Mesenchymal stem cell (in vitro differentiated cells and primary cell): ENCODE measurements around the gene RTN4.

Experiments used
- DNase-seq: peaks from one replicate; pipeline ENCODE4 v3.0.0-alpha.2; 2013
- H2AFZ ChIP-seq: one replicate; pipeline ENCODE4 v1.6.1; 2013; ENCODE audit warnings: low read depth, mild to moderate bottlenecking, control low read depth, inconsistent platforms, low read length, moderate library complexity
- H2AK5ac ChIP-seq: 2 replicates; pipeline ENCODE4 v1.6.1; 2013; ENCODE audit warnings: low read length, moderate library complexity, mild to moderate bottlenecking, inconsistent platforms; ENCODE audit not compliant: severe bottlenecking
- H2BK120ac ChIP-seq: one replicate; pipeline ENCODE4 v1.6.1; 2013; ENCODE audit warnings: low read depth, mild to moderate bottlenecking, inconsistent platforms, low read length, moderate library complexity
- H2BK12ac ChIP-seq, 2 experiments: one replicate each; pipeline ENCODE4 v1.6.1; 2013; ENCODE audit warnings: inconsistent platforms in 2 of 2, low read length in 2 of 2, mild to moderate bottlenecking in 2 of 2, moderate library complexity in 2 of 2, control low read depth in 1 of 2
- H2BK15ac ChIP-seq: one replicate; pipeline ENCODE4 v1.6.1; 2013; ENCODE audit warnings: mild to moderate bottlenecking, low read depth, inconsistent platforms; ENCODE audit not compliant: poor library complexity, severe bottlenecking
- H2BK5ac ChIP-seq: 2 replicates; pipeline ENCODE4 v1.6.1; 2013; ENCODE audit warnings: low read depth, mild to moderate bottlenecking, low read length, control low read depth, inconsistent platforms; ENCODE audit not compliant: poor library complexity, severe bottlenecking
- H3K14ac ChIP-seq, 2 experiments: one replicate each; pipeline ENCODE4 v1.6.1; 2013; ENCODE audit warnings: inconsistent platforms in 2 of 2, low read length in 2 of 2, control low read depth in 1 of 2, mild to moderate bottlenecking in 1 of 2, moderate library complexity in 1 of 2
- H3K18ac ChIP-seq, 2 experiments: one replicate each; pipeline ENCODE4 v1.6.1; 2013; ENCODE audit warnings: inconsistent platforms in 2 of 2, low read length in 2 of 2, control low read depth in 1 of 2, low read depth in 1 of 2, mild to moderate bottlenecking in 1 of 2
- H3K23ac ChIP-seq, 2 experiments: one replicate each; pipeline ENCODE4 v1.6.1; 2013; ENCODE audit warnings: inconsistent platforms in 2 of 2, low read length in 2 of 2, mild to moderate bottlenecking in 2 of 2, moderate library complexity in 2 of 2, control low read depth in 1 of 2
- H3K27ac ChIP-seq: 2 replicates; pipeline ENCODE4 v1.5.1; 2013; ENCODE audit warnings: mild to moderate bottlenecking, moderate library complexity, low read length, control low read depth, inconsistent platforms; ENCODE audit not compliant: poor library complexity, severe bottlenecking
- H3K27me3 ChIP-seq, 2 experiments: 2 replicates each; pipeline versions ENCODE4 v1.6.1 to v1.7.0; 2013; ENCODE audit warnings: low read length in 2 of 2, mild to moderate bottlenecking in 2 of 2, moderate library complexity in 2 of 2, control low read depth in 1 of 2, inconsistent platforms in 1 of 2; ENCODE audit not compliant: control insufficient read depth in 1 of 2, insufficient read depth in 1 of 2
- H3K36me3 ChIP-seq, 2 experiments: 2 replicates each; pipeline versions ENCODE4 v1.6.1 to v1.7.0; 2013; ENCODE audit warnings: low read length in 2 of 2, control low read depth in 1 of 2, inconsistent platforms in 1 of 2, low read depth in 1 of 2, mild to moderate bottlenecking in 1 of 2; ENCODE audit not compliant: insufficient read depth in 2 of 2, control insufficient read depth in 1 of 2
- H3K4ac ChIP-seq, 2 experiments: one replicate each; pipeline ENCODE4 v1.6.1; 2013; ENCODE audit warnings: inconsistent platforms in 2 of 2, low read length in 2 of 2, mild to moderate bottlenecking in 2 of 2, moderate library complexity in 2 of 2, control low read depth in 1 of 2, low read depth in 1 of 2
- H3K4me1 ChIP-seq: 2 replicates; pipeline ENCODE4 v1.6.1; 2013; ENCODE audit warnings: low read depth, low read length, control low read depth; ENCODE audit not compliant: control insufficient read depth, insufficient read depth
- H3K4me2 ChIP-seq: 2 replicates; pipeline ENCODE4 v1.6.1; 2013; ENCODE audit warnings: low read length, mild to moderate bottlenecking, inconsistent platforms; ENCODE audit not compliant: poor library complexity, severe bottlenecking
- H3K4me3 ChIP-seq, 2 experiments: 2 replicates each; pipeline versions ENCODE4 v1.5.1 to v1.7.0; 2013; ENCODE audit warnings: low read length in 2 of 2, mild to moderate bottlenecking in 2 of 2, control low read depth in 1 of 2, low read depth in 1 of 2; ENCODE audit not compliant: insufficient read depth in 1 of 2
- H3K79me1 ChIP-seq: replicated peaks from 2 replicates; pipeline ENCODE4 v1.6.1; 2013; ENCODE audit warnings: mild to moderate bottlenecking, control low read depth, low read length, inconsistent platforms; ENCODE audit not compliant: poor library complexity, severe bottlenecking
- H3K9ac ChIP-seq: 2 replicates; pipeline ENCODE4 v1.7.0; 2013; ENCODE audit warnings: mild to moderate bottlenecking, low read length, moderate library complexity
- H3K9me3 ChIP-seq: 2 replicates; pipeline ENCODE4 v1.7.0; 2013; ENCODE audit warnings: mild to moderate bottlenecking, low read length; ENCODE audit not compliant: control insufficient read depth
- H4K8ac ChIP-seq: one replicate; pipeline ENCODE4 v1.6.1; 2013; ENCODE audit warnings: inconsistent platforms, mild to moderate bottlenecking, low read length, moderate library complexity
- H4K91ac ChIP-seq: one replicate; pipeline ENCODE4 v1.6.1; 2013; ENCODE audit warnings: mild to moderate bottlenecking, low read length, inconsistent platforms
- WGBS: methylation state at CpG from one replicate; pipeline ENCODE4 v1.1.7; 2013; ENCODE audit warnings: mixed read lengths; 5-methylcytosine and 5-hydroxymethylcytosine counted together

Gene RTN4

GRCh38 chr2:54965425-54965824 lies 84.8 kb downstream of the RTN4 start:
- peaks cover 24% of the 10 kb centered on the region for H3K79me1 ChIP-seq
- DNase-seq: no peak
- no peak overlapping the region for H3K23ac ChIP-seq
- H3K18ac ChIP-seq: no peak overlapping the region
- H2BK120ac ChIP-seq: no peak overlapping the region
- H3K9ac ChIP-seq: no peak overlapping the region
- H3K27me3 ChIP-seq: no peaks in the 10 kb centered on the region
- H3K27ac ChIP-seq: no peak overlapping the region
- H2AFZ ChIP-seq: no peak overlapping the region
- no peak overlapping the region for H2BK5ac ChIP-seq
- peaks cover 37 to 44% of the 10 kb centered on the region in 2 experiments for H3K36me3 ChIP-seq
- H3K14ac ChIP-seq: no peak overlapping the region
- H2BK12ac ChIP-seq: no peak overlapping the region
- no peaks in the 10 kb centered on the region for H3K4me1 ChIP-seq
- no peak overlapping the region for H2BK15ac ChIP-seq
- 98% methylated on average over 6 of the region's 6 CpGs for WGBS
- H3K4me3 ChIP-seq: no peak overlapping the region
- H3K9me3 ChIP-seq: no peaks in the 10 kb centered on the region
- no peak overlapping the region for H3K4ac ChIP-seq
- H3K4me2 ChIP-seq: no peak overlapping the region
- H2AK5ac ChIP-seq: no peak overlapping the region
- H4K8ac ChIP-seq: no peak overlapping the region
- no peak overlapping the region for H4K91ac ChIP-seq

GRCh38 chr2:54964816-54965215 lies 85.4 kb downstream of the RTN4 start:
- Histone ChIP-seq H3K4ac (no peak overlapping the region), H3K27me3 (no peaks in the 10 kb centered on the region), H3K27ac (no peak overlapping the region), H3K36me3 (peaks cover 34 to 38% of the 10 kb centered on the region in 2 experiments), H2BK12ac (no peak overlapping the region), H3K14ac (no peak overlapping the region), H3K4me2 (no peak overlapping the region), H3K79me1 (peaks cover 24% of the 10 kb centered on the region), H4K8ac (no peak overlapping the region), H4K91ac (no peak overlapping the region), H2BK15ac (no peak overlapping the region), H3K4me3 (no peak overlapping the region), H2AK5ac (no peak overlapping the region), H3K18ac (no peak overlapping the region), H3K23ac (no peak overlapping the region), H3K9ac (no peak overlapping the region), H2BK120ac (no peak overlapping the region), H2AFZ (no peak overlapping the region), H2BK5ac (no peak overlapping the region), H3K9me3 (no peaks in the 10 kb centered on the region), H3K4me1 (peaks cover 2% of the 10 kb centered on the region)
- no peak for DNase-seq
- 97% methylated on average over 3 of the region's 4 CpGs for WGBS

- H2AK5ac ChIP-seq: no peak overlapping the region
These were observed 86.0 kb downstream of the RTN4 start for GRCh38 chr2:54964271-54964670.

GRCh38 chr2:54963476-54963875 lies 86.8 kb downstream of the RTN4 start:
- H3K9ac ChIP-seq: no peak overlapping the region
- H3K36me3 ChIP-seq: peaks cover 25% of the 10 kb centered on the region in 2 experiments
- H3K4ac ChIP-seq: no peak overlapping the region
- H3K79me1 ChIP-seq: peaks cover 20% of the 10 kb centered on the region
- H2BK12ac ChIP-seq: no peak overlapping the region
- H3K4me2 ChIP-seq: no peak overlapping the region
- no peak overlapping the region for H4K91ac ChIP-seq
- no peak overlapping the region for H4K8ac ChIP-seq
- H3K4me1 ChIP-seq: peaks cover 2% of the 10 kb centered on the region
- no peak overlapping the region for H2AK5ac ChIP-seq
- no peak for DNase-seq
- H3K14ac ChIP-seq: no peak overlapping the region
- no peak overlapping the region for H2BK15ac ChIP-seq
- no peak overlapping the region for H2BK120ac ChIP-seq
- H3K27me3 ChIP-seq: no peaks in the 10 kb centered on the region
- no peak overlapping the region for H3K23ac ChIP-seq
- H2BK5ac ChIP-seq: no peak overlapping the region
- no peak overlapping the region for H3K4me3 ChIP-seq
- 95% methylated on average over 2 of the region's 2 CpGs for WGBS
- H2AFZ ChIP-seq: no peak overlapping the region
- H3K9me3 ChIP-seq: no peaks in the 10 kb centered on the region
- H3K27ac ChIP-seq: no peak overlapping the region
- no peak overlapping the region for H3K18ac ChIP-seq

More at GRCh38 chr2:54964271-54964670, 86.0 kb downstream of the RTN4 start:
- no peak overlapping the region for H2AFZ ChIP-seq
- DNase-seq: peak; percentile 29
- H2BK12ac ChIP-seq: no peak overlapping the region
- no peak overlapping the region for H3K4ac ChIP-seq
- H2BK120ac ChIP-seq: no peak overlapping the region
- H3K4me3 ChIP-seq: no peak overlapping the region
- no peak overlapping the region for H3K18ac ChIP-seq
- 96% methylated on average over 8 of the region's 8 CpGs for WGBS
- peaks cover 2% of the 10 kb centered on the region for H3K4me1 ChIP-seq
- H2BK15ac ChIP-seq: no peak overlapping the region
- peaks cover 31 to 33% of the 10 kb centered on the region in 2 experiments for H3K36me3 ChIP-seq
- no peak overlapping the region for H3K27ac ChIP-seq
- no peaks in the 10 kb centered on the region for H3K27me3 ChIP-seq
- no peak overlapping the region for H3K14ac ChIP-seq
- H2BK5ac ChIP-seq: no peak overlapping the region
- H3K79me1 ChIP-seq: peaks cover 23% of the 10 kb centered on the region
- H4K91ac ChIP-seq: no peak overlapping the region
- no peak overlapping the region for H3K9ac ChIP-seq
- no peak overlapping the region for H3K23ac ChIP-seq
- no peak overlapping the region for H3K4me2 ChIP-seq
- H3K9me3 ChIP-seq: no peaks in the 10 kb centered on the region
- H4K8ac ChIP-seq: peak overlapping the region; percentile 19
